GM12878 (cell line): ENCODE results near the gene LRRIQ4. TPM values are rescaled to one million over a fixed set of nuclear protein-coding genes. Genes with fewer than 3 reads are reported as not detected.

Experiments used
- ATAC-seq: fragments of 200-7000 bp; cut with Tn5 transposase; 3 replicates; pipeline ENCODE4 v1.9.1; 2020; ENCODE audit warnings: mild to moderate bottlenecking, moderate library complexity
- BruUV-seq: library from RNA; stranded (reverse); fragments of 400-500 nt; replicated peaks from 2 replicates; lab custom pipeline; 2021; lab: Mats Ljungman, UMichigan
- CTCF ChIA-PET: fragments of 300-600 bp; sonication (Branson Sonifier 250); formaldehyde crosslinking; extraction: SDS; loops from one replicate; lab custom pipeline; 2021; ENCODE audit warnings: inconsistent platforms; lab: Yijun Ruan, JAX
- POLR2A ChIA-PET: fragments of 350-600 bp; formaldehyde crosslinking; extraction: SDS; loops from one replicate; lab custom pipeline; 2021; ENCODE audit warnings: inconsistent platforms; lab: Charles Lee
- RAD21 ChIA-PET: fragments of 300-600 bp; sonication (Branson Sonifier 250); formaldehyde crosslinking; loops from one replicate; lab custom pipeline; 2023; ENCODE audit warnings: antibody characterized with exemption; ENCODE audit not compliant: unreplicated experiment; lab: Charles Lee
- SMC1A ChIA-PET: fragments of 300-600 bp; sonication (Branson Sonifier 250); formaldehyde crosslinking; loops from one replicate; lab custom pipeline; 2023; ENCODE audit not compliant: unreplicated experiment, uncharacterized antibody; lab: Charles Lee
- DNase-seq: peaks from one replicate; pipeline ENCODE4 v3.0.0-alpha.2; 2011; ENCODE audit warnings: low read depth, low spot score
- FAIRE-seq: peaks from 3 replicates; lab custom pipeline; 2011; peaks lifted over from hg19 to GRCh38; lab: Jason Lieb, UNC
- H2AFZ ChIP-seq: 2 replicates; pipeline ENCODE4 v1.6.0; 2011; ENCODE audit warnings: low read depth, low read length, control low read depth; ENCODE audit not compliant: control insufficient read depth
- H3K27ac ChIP-seq: 2 replicates; pipeline ENCODE4 v1.5.1; 2011; ENCODE audit warnings: control low read depth; ENCODE audit not compliant: control insufficient read depth, insufficient read depth
- H3K27me3 ChIP-seq, 2 experiments: replicated peaks in 1 of 2; 2 replicates each; pipeline versions ENCODE4 v1.6.0 to v1.6.1; 2011; ENCODE audit warnings: low read length in 1 of 2; ENCODE audit not compliant: control insufficient read depth in 2 of 2, insufficient read depth in 2 of 2
- H3K36me3 ChIP-seq, 2 experiments: 2 replicates each; pipeline ENCODE4 v1.5.1; 2011; ENCODE audit warnings: low read length in 1 of 2; ENCODE audit not compliant: control insufficient read depth in 2 of 2, insufficient read depth in 2 of 2
- H3K4me1 ChIP-seq: 2 replicates; pipeline ENCODE4 v1.6.1; 2011; ENCODE audit warnings: mild to moderate bottlenecking, low read length, moderate library complexity, mixed read lengths; ENCODE audit not compliant: control insufficient read depth, insufficient read depth
- H3K4me2 ChIP-seq: 2 replicates; pipeline ENCODE4 v1.6.0; 2011; ENCODE audit warnings: control low read depth; ENCODE audit not compliant: control insufficient read depth, insufficient read depth
- H3K4me3 ChIP-seq: fragments of 200-600 bp; sonication (generic); 2 replicates; pipeline ENCODE4 v1.5.1; 2016
- H3K79me2 ChIP-seq: 2 replicates; pipeline ENCODE4 v1.6.0; 2011; ENCODE audit warnings: low read length; ENCODE audit not compliant: control insufficient read depth, insufficient read depth
- H3K9ac ChIP-seq: 2 replicates; pipeline ENCODE4 v1.8.0; 2011; ENCODE audit warnings: low read length, control low read depth, mixed read lengths; ENCODE audit not compliant: control insufficient read depth, insufficient read depth
- H3K9me3 ChIP-seq: replicated peaks from 3 replicates; pipeline ENCODE4 v1.5.1; 2011; ENCODE audit warnings: mild to moderate bottlenecking, low read length; ENCODE audit not compliant: control insufficient read depth, insufficient read depth
- H4K20me1 ChIP-seq: 2 replicates; pipeline ENCODE4 v1.6.0; 2011; ENCODE audit not compliant: control insufficient read depth, insufficient read depth
- ASH2L ChIP-seq: fragments of 300-600, 200-600 bp; sonication (generic); IDR thresholded peaks from 2 replicates; pipeline ENCODE4 v1.6.1; 2017; ENCODE audit warnings: low read depth, mild to moderate bottlenecking, borderline replicate concordance
- EED ChIP-seq: sonication (generic); IDR thresholded peaks from 2 replicates; pipeline ENCODE4 v1.6.1; 2016; ENCODE audit warnings: antibody characterized with exemption, low read depth
- FOXK2 ChIP-seq: fragments of 450-650 bp; IDR thresholded peaks from 2 replicates; pipeline ENCODE4 v1.6.1; 2017; ENCODE audit warnings: mild to moderate bottlenecking, moderate library complexity
- GABPA ChIP-seq: IDR thresholded peaks from 2 replicates; pipeline ENCODE4 v1.6.1; 2014; ENCODE audit warnings: antibody characterized with exemption, low read depth, mild to moderate bottlenecking, inconsistent platforms
- IKZF1 ChIP-seq: fragments of 450-650 bp; conservative IDR thresholded peaks from 2 replicates; pipeline ENCODE4 v1.6.1; 2017; ENCODE audit warnings: antibody characterized with exemption, mild to moderate bottlenecking
- MEF2B ChIP-seq: fragments of 450-650 bp; IDR thresholded peaks from 2 replicates; pipeline ENCODE4 v1.6.1; 2018; ENCODE audit warnings: mild to moderate bottlenecking, moderate library complexity; ENCODE audit not compliant: partially characterized antibody, poor library complexity, severe bottlenecking
- POLR2AphosphoS2 ChIP-seq: IDR thresholded peaks from 2 replicates; pipeline ENCODE4 v1.6.1; 2011; ENCODE audit warnings: low read depth, mild to moderate bottlenecking, low read length, improper control_type of control experiment, moderate library complexity
- RBBP5 ChIP-seq: fragments of 200-600 bp; sonication (generic); conservative IDR thresholded peaks from 2 replicates; pipeline ENCODE4 v1.6.1; 2016
- RUNX3 ChIP-seq: IDR thresholded peaks from 2 replicates; pipeline ENCODE4 v1.6.1; 2012; ENCODE audit warnings: low read length, inconsistent platforms
- SIX5 ChIP-seq: IDR thresholded peaks from 2 replicates; pipeline ENCODE4 v1.6.1; 2011; ENCODE audit warnings: mild to moderate bottlenecking, low read depth, low read length, moderate library complexity; ENCODE audit not compliant: severe bottlenecking
- WGBS: methylation state at CpG from one replicate; pipeline ENCODE4 v1.1.6; 2016; ENCODE audit warnings: low lambda C conversion rate; ENCODE audit not compliant: insufficient replicate concordance, insufficient coverage; ENCODE audit errors: missing lambda C conversion rate; 5-methylcytosine and 5-hydroxymethylcytosine counted together
- in situ Hi-C: fragments of 300-500 bp; cut with MboI; formaldehyde crosslinking; loops from 9 replicates; pipeline ENCODE4 v1.14.3; 2018; ENCODE audit warnings: mixed read lengths
- intact Hi-C: fragments of 100-400 bp; cut with micrococcal nuclease; formaldehyde crosslinking; loops from one replicate; pipeline ENCODE4 v1.14.2; 2022; ENCODE audit not compliant: unreplicated experiment
- polyA plus RNA-seq, 11 experiments: library from polyadenylated mRNA; depleted of rRNA in 4 of 11; unstranded in 6 of 11; stranded (reverse) in 5 of 11; fragments of >200 nt; fragmentation: Nextera tagmentation in 4 of 11; fragmentation: Illumina TruSeq in 1 of 11; extraction: Ambion mirVana in 4 of 11; extraction: Trizol in 1 of 11; gene quantifications; 1 replicate in 1 of 11; 2 replicates in 10 of 11; pipeline versions ENCODE4 v1.2.1 to v1.2.3, GENCODE V29; 2011 to 2016; ENCODE audit warnings: inconsistent platforms in 2 of 11, missing spikeins in 2 of 11, low read depth in 1 of 11
- total RNA-seq, 4 experiments: library from RNA; depleted of rRNA in 3 of 4; stranded (reverse); fragments of >200 nt in 3 of 4; fragmentation: Illumina TruSeq in 1 of 4; extraction: Trizol in 1 of 4; gene quantifications; 2 replicates each; pipeline versions ENCODE4 v1.2.1 to v1.2.3, GENCODE V29; 2013 to 2021
- TF ChIP-seq, protein P1 (sequence below): fragments of 450-650 bp; IDR thresholded peaks from 2 replicates; pipeline ENCODE4 v1.6.1; 2017; ENCODE audit warnings: mild to moderate bottlenecking, low read depth, inconsistent platforms; ENCODE audit not compliant: poor library complexity, severe bottlenecking

The LRRIQ4 gene
- total and polyA plus RNA-seq, 10 of the 15 experiments (the other 5 are each of a cell fraction or from before 2014, with no cell fraction given) = 0.06 to 0.21 (median 0.14) TPM; not detected in 3

DNA sequence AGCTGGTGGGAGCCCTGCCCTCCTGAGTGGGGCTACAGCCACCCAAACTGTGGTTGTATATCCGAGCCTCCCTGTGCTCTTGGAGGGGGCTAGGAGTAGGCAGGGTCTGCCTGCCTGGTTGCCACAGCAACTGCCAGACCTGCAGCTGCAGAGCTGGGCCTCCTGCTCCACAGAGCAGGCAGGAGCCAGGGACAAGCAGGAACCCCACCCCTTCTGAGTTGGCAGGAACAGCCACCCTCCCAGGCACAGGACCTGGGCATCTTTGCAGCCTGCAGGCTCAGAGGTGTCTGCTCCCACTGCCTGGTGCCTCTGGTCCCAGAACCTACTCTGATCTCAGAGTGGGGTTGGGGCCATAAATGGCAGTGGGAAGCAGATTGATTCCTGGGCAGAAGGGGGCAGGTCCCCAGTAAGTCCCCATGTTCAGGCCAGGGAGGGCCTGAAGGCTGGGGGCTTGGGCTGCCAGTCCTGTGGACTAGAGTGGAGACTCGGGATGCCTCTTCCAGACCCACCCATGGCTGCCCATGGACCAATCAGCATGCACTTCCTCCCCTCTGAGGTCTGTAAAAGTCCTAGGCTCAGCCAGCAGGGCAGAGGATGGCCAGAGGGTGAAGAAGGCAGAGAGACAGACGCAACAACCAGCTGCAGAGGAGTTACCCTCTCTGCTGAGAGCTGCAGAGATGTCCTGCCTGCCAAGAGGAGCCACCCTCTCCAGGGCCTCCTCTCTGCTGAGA is 67.3 kb downstream of the LRRIQ4 start:
- H3K9ac ChIP-seq = no peak overlapping the region

More for the DNA sequence above, 67.3 kb downstream of the LRRIQ4 start:
- no peak for DNase-seq
- ChIA-PET RAD21 (no interaction called here), SMC1A (interaction anchor here (1.0 to 1.6 kb wide), 2 partner anchors 53 to 87 kb away, joined by 4 read pairs; partner anchors contain the start of gene SEC62), POLR2A (no interaction called here), CTCF (no interaction called here)
- Histone ChIP-seq H2AFZ (no peak overlapping the region), H4K20me1 (no peaks in the 10 kb centered on the region), H3K27ac (no peak overlapping the region), H3K79me2 (no peaks in the 10 kb centered on the region), H3K27me3 (peaks cover 0 to 2% of the 10 kb centered on the region in 2 experiments; a peak in 1 of 4 replicates), H3K4me2 (no peak overlapping the region), H3K9me3 (no peaks in the 10 kb centered on the region), H3K4me3 (no peak overlapping the region), H3K36me3 (no peaks in the 10 kb centered on the region), H3K4me1 (peaks cover 4% of the 10 kb centered on the region)
- ATAC-seq = no peak
- no peak for FAIRE-seq
- in situ Hi-C loops = no loop called here
- no TSS peak for BruUV-seq
- 46% methylated on average over 3 of the region's 3 CpGs for WGBS
- intact Hi-C loops = no loop called here
- TF ChIP-seq SIX5 (no peak), POLR2AphosphoS2 (no peak), ASH2L (no peak), FOXK2 (no peak), RBBP5 (no peak), GABPA (no peak), RUNX3 (no peak), MEF2B (no peak), IKZF1 (no peak), EED (no peak)
- TF ChIP-seq, protein P1, sequence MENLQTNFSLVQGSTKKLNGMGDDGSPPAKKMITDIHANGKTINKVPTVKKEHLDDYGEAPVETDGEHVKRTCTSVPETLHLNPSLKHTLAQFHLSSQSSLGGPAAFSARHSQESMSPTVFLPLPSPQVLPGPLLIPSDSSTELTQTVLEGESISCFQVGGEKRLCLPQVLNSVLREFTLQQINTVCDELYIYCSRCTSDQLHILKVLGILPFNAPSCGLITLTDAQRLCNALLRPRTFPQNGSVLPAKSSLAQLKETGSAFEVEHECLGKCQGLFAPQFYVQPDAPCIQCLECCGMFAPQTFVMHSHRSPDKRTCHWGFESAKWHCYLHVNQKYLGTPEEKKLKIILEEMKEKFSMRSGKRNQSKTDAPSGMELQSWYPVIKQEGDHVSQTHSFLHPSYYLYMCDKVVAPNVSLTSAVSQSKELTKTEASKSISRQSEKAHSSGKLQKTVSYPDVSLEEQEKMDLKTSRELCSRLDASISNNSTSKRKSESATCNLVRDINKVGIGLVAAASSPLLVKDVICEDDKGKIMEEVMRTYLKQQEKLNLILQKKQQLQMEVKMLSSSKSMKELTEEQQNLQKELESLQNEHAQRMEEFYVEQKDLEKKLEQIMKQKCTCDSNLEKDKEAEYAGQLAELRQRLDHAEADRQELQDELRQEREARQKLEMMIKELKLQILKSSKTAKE = no peak
